Parathyroid adenoma (tissue), 2 donors: ENCODE data around the gene B4GALT2.

ENCODE experiments used
- H2AFZ ChIP-seq: fragments of 300-600 bp; sonication (generic); one replicate; pipeline ENCODE4 v1.7.0; 2017; ENCODE audit warnings: antibody characterized with exemption, mild to moderate bottlenecking
- H3K27ac ChIP-seq: fragments of 300-600 bp; sonication (generic); one replicate; pipeline ENCODE4 v1.7.0; 2017
- H3K27me3 ChIP-seq: fragments of 300-600 bp; sonication (generic); one replicate; pipeline ENCODE4 v1.7.0; 2017; ENCODE audit warnings: low read length; ENCODE audit not compliant: control insufficient read depth, insufficient read depth
- H3K36me3 ChIP-seq: fragments of 300-600 bp; sonication (generic); one replicate; pipeline ENCODE4 v1.7.0; 2017; ENCODE audit warnings: low read length; ENCODE audit not compliant: control insufficient read depth, insufficient read depth
- H3K4me1 ChIP-seq: fragments of 300-600 bp; sonication (generic); one replicate; pipeline ENCODE4 v1.7.0; 2017; ENCODE audit warnings: control low read depth
- H3K4me2 ChIP-seq: fragments of 300-600 bp; sonication (generic); one replicate; pipeline ENCODE4 v1.7.0; 2017; ENCODE audit warnings: low read length
- H3K4me3 ChIP-seq: fragments of 300-600 bp; sonication (generic); one replicate; pipeline ENCODE4 v1.7.0; 2017; ENCODE audit warnings: low read depth, low read length
- H3K79me2 ChIP-seq: fragments of 300-600 bp; sonication (generic); one replicate; pipeline ENCODE4 v1.7.0; 2017; ENCODE audit warnings: control low read depth
- H3K9ac ChIP-seq: fragments of 300-600 bp; sonication (generic); one replicate; pipeline ENCODE4 v1.7.0; 2017; ENCODE audit warnings: mild to moderate bottlenecking
- H3K9me3 ChIP-seq: fragments of 300-600 bp; sonication (generic); one replicate; pipeline ENCODE4 v1.7.0; 2017; ENCODE audit warnings: low read length; ENCODE audit not compliant: control insufficient read depth
- CTCF ChIP-seq: fragments of 300-600 bp; sonication (generic); IDR thresholded peaks from one replicate; pipeline ENCODE4 v1.7.0; 2017; ENCODE audit warnings: antibody characterized with exemption, mild to moderate bottlenecking
- donor health status: primary hyperparathyroidism.

Gene B4GALT2

DNA sequence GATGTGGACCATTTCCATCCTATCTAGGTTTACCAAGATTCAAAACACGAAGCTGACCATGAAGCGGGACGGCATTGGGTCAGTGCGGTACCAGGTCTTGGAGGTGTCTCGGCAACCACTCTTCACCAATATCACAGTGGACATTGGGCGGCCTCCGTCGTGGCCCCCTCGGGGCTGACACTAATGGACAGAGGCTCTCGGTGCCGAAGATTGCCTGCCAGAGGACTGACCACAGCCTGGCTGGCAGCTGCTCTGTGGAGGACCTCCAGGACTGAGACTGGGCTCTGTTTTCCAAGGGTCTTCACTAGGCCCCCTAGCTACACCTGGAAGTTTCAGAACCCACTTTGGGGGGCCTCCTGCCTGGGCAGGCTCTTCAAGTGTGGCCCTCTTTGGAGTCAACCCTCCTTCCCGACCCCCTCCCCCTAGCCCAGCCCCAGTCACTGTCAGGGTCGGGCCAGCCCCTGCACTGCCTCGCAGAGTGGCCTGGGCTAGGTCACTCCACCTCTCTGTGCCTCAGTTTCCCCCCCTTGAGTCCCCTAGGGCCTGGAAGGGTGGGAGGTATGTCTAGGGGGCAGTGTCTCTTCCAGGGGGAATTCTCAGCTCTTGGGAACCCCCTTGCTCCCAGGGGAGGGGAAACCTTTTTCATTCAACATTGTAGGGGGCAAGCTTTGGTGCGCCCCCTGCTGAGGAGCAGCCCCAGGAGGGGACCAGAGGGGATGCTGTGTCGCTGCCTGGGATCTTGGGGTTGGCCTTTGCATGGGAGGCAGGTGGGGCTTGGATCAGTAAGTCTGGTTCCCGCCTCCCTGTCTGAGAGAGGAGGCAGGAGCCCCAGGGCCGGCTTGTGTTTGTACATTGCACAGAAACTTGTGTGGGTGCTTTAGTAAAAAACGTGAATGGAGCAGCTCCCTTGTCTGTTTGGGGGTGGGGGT, 11.5 kb downstream of the B4GALT2 start:
- peak overlapping the region; percentile 70 for H3K4me3 ChIP-seq
- no peaks in the 10 kb centered on the region for H3K27me3 ChIP-seq
- H3K27ac ChIP-seq, result peak overlapping the region; percentile 86
- peak overlapping the region; percentile 85 for H2AFZ ChIP-seq
- no peak for TF ChIP-seq CTCF
- peaks cover 2% of the 10 kb centered on the region for H3K4me1 ChIP-seq
- H3K9ac ChIP-seq, result no peak overlapping the region
- H3K4me2 ChIP-seq, result peak overlapping the region; percentile 87
- H3K9me3 ChIP-seq, result no peaks in the 10 kb centered on the region
- H3K79me2 ChIP-seq, result no peaks in the 10 kb centered on the region
- no peaks in the 10 kb centered on the region for H3K36me3 ChIP-seq

- peaks cover 2% of the 10 kb centered on the region for H3K4me1 ChIP-seq
- peak overlapping the region; percentile 86 for H3K27ac ChIP-seq
- H3K9me3 ChIP-seq, result no peaks in the 10 kb centered on the region
- peak overlapping the region; percentile 85 for H2AFZ ChIP-seq
- no peaks in the 10 kb centered on the region for H3K79me2 ChIP-seq
- peak overlapping the region; percentile 87 for H3K4me2 ChIP-seq
- TF ChIP-seq CTCF, result no peak
- no peaks in the 10 kb centered on the region for H3K27me3 ChIP-seq
- H3K9ac ChIP-seq, result no peak overlapping the region
- H3K4me3 ChIP-seq, result peak overlapping the region; percentile 70
- H3K36me3 ChIP-seq, result no peaks in the 10 kb centered on the region
These were observed 12.1 kb downstream of the B4GALT2 start for GRCh38 chr1:43991200-43991475.

GRCh38 chr1:43991476-43992231, 12.6 kb downstream of the B4GALT2 start, which contains the start of gene CCDC24:
Gene CCDC24 (plus strand): TSS chr1:43991599. CDS start chr1:43991879, 280 bp downstream.
- no peak for TF ChIP-seq CTCF

DNA sequence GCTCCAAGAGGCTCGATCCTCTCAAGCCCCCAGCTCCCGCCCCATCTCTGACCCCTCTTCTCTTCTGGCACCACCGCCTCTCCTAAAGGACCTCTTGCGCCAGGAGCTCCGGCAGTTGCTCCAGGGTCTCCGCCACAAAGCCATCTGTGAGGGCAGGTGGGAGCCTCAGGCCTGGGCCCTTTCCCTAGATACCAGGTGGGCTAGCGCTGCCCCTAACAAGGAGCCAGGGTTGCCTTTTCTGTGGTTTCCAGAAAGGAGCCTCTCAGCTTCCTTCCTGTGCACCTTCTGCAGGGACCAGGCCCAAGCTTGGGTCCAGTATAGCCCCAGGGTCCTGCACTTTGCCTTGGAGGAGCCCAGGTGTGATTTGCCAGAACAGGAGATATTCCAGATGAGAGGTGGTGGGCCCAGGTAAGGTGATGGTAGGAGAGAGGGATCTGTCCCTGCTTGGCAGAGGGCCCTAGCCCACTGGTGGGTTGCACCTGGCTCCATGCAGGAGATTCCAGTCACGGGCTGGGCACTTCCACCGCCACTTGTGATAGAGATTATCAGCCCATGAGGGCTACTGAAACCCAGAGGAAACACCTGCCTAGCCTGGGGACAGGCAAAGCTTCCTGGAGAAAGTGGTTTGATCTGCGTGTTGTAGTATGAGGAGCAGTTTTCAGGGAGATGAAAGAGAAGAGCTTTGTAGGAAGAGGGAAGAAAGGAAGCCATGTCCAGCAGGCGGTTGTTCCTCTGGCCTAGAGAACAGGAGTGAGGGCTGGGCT, 13.4 kb downstream of the B4GALT2 start:
- no peaks in the 10 kb centered on the region for H3K27me3 ChIP-seq
- H3K4me2 ChIP-seq, result peak overlapping the region; percentile 87
- peak overlapping the region; percentile 86 for H3K27ac ChIP-seq
- peak overlapping the region; percentile 70 for H3K4me3 ChIP-seq
- no peaks in the 10 kb centered on the region for H3K36me3 ChIP-seq
- peak overlapping the region; percentile 19 for H3K9ac ChIP-seq
- H2AFZ ChIP-seq, result peak overlapping the region; percentile 85
- no peaks in the 10 kb centered on the region for H3K9me3 ChIP-seq
- no peak for TF ChIP-seq CTCF
- H3K4me1 ChIP-seq, result peaks cover 2% of the 10 kb centered on the region
- no peaks in the 10 kb centered on the region for H3K79me2 ChIP-seq

More at GRCh38 chr1:43991476-43992231, 12.6 kb downstream of the B4GALT2 start, which contains the start of gene CCDC24:
- Histone ChIP-seq H3K79me2 (no peaks in the 10 kb centered on the region), H3K27ac (peak within 1 kb of the TSS; percentile 86), H3K36me3 (no peaks in the 10 kb centered on the region), H3K9ac (peak within 1 kb of the TSS; percentile 19), H3K4me3 (peak within 1 kb of the TSS; percentile 70), H3K4me2 (peak within 1 kb of the TSS; percentile 87), H3K9me3 (no peaks in the 10 kb centered on the region), H2AFZ (peak within 1 kb of the TSS; percentile 85), H3K4me1 (peaks cover 2% of the 10 kb centered on the region), H3K27me3 (no peaks in the 10 kb centered on the region)
